Liver (tissue), 9 donors: ENCODE measurements around the gene GEMIN5. TPM values are rescaled to one million over a fixed set of nuclear protein-coding genes. Genes with fewer than 3 reads are reported as not detected.

Experiments used
- DNase-seq: peaks from one replicate; pipeline ENCODE4 v3.0.0-alpha.2; 2017; ENCODE audit warnings: low spot score
- H3K27ac ChIP-seq, 2 donors: one replicate each; pipeline ENCODE4 v1.7.0; 2013; ENCODE audit warnings: inconsistent platforms in 2 of 2, low read length in 2 of 2, control low read depth in 1 of 2, low read depth in 1 of 2, mild to moderate bottlenecking in 1 of 2
- H3K27me3 ChIP-seq, 4 donors: one replicate each; pipeline versions ENCODE4 v1.6.1 to v1.7.0; 2013; ENCODE audit warnings: low read length in 3 of 4, inconsistent platforms in 1 of 4, mild to moderate bottlenecking in 1 of 4, moderate library complexity in 1 of 4; ENCODE audit not compliant: control insufficient read depth in 4 of 4, insufficient read depth in 4 of 4
- H3K36me3 ChIP-seq, 4 donors: one replicate each; pipeline versions ENCODE4 v1.6.1 to v1.7.0; 2013; ENCODE audit warnings: low read length in 3 of 4, mild to moderate bottlenecking in 3 of 4, low read depth in 1 of 4, moderate library complexity in 1 of 4; ENCODE audit not compliant: control insufficient read depth in 4 of 4, insufficient read depth in 3 of 4
- H3K4me1 ChIP-seq, 4 donors: one replicate each; pipeline versions ENCODE4 v1.6.1 to v1.7.0; 2013; ENCODE audit warnings: low read length in 3 of 4, mild to moderate bottlenecking in 3 of 4, moderate library complexity in 1 of 4; ENCODE audit not compliant: control insufficient read depth in 4 of 4, insufficient read depth in 4 of 4
- H3K4me3 ChIP-seq, 3 donors: one replicate each; pipeline versions ENCODE4 v1.6.1 to v1.7.0; 2013; ENCODE audit warnings: low read length in 3 of 3, control low read depth in 1 of 3, low read depth in 1 of 3, mild to moderate bottlenecking in 1 of 3
- H3K9ac ChIP-seq, 2 donors: one replicate each; pipeline ENCODE4 v1.7.0; 2013; ENCODE audit warnings: low read length in 2 of 2, mild to moderate bottlenecking in 2 of 2, moderate library complexity in 2 of 2, control low read depth in 1 of 2, low read depth in 1 of 2
- H3K9me3 ChIP-seq, 4 donors: one replicate each; pipeline versions ENCODE4 v1.6.1 to v1.7.0; 2013; ENCODE audit warnings: low read length in 3 of 4; ENCODE audit not compliant: control insufficient read depth in 4 of 4
- EGR1 ChIP-seq, 2 donors: IDR thresholded peaks; 2 replicates each; pipeline ENCODE4 v1.6.1; 2016 to 2018; ENCODE audit warnings: antibody characterized with exemption in 2 of 2, low read depth in 2 of 2
- FOXA2 ChIP-seq: IDR thresholded peaks from 2 replicates; pipeline ENCODE4 v1.6.1; 2016; ENCODE audit warnings: antibody characterized with exemption
- GABPA ChIP-seq, 2 donors: IDR thresholded peaks in 1 of 2; conservative IDR thresholded peaks in 1 of 2; 2 replicates each; pipeline ENCODE4 v1.6.1; 2016; ENCODE audit warnings: antibody characterized with exemption in 2 of 2, mild to moderate bottlenecking in 1 of 2, moderate library complexity in 1 of 2
- HNF4A ChIP-seq, 2 donors: conservative IDR thresholded peaks; 2 replicates each; pipeline ENCODE4 v1.6.1; 2016; ENCODE audit warnings: antibody characterized with exemption in 2 of 2, mild to moderate bottlenecking in 2 of 2
- HNF4G ChIP-seq: IDR thresholded peaks from 2 replicates; pipeline ENCODE4 v1.6.1; 2016; ENCODE audit warnings: antibody characterized with exemption
- JUND ChIP-seq, 2 donors: IDR thresholded peaks; 2 replicates each; pipeline ENCODE4 v1.6.1; 2016; ENCODE audit warnings: antibody characterized with exemption in 2 of 2
- NR2F2 ChIP-seq: IDR thresholded peaks from 2 replicates; pipeline ENCODE4 v1.6.1; 2016; ENCODE audit warnings: antibody characterized with exemption
- RAD21 ChIP-seq, 2 donors: IDR thresholded peaks; 2 replicates each; pipeline ENCODE4 v1.6.1; 2016; ENCODE audit warnings: antibody characterized with exemption in 2 of 2, mild to moderate bottlenecking in 2 of 2
- RXRA ChIP-seq, 2 donors: IDR thresholded peaks; 2 replicates each; pipeline ENCODE4 v1.6.1; 2017 to 2018; ENCODE audit warnings: antibody characterized with exemption in 2 of 2, mild to moderate bottlenecking in 1 of 2
- SP1 ChIP-seq: IDR thresholded peaks from 2 replicates; pipeline ENCODE4 v1.6.1; 2018; ENCODE audit warnings: antibody characterized with exemption, mild to moderate bottlenecking
- YY1 ChIP-seq: IDR thresholded peaks from 2 replicates; pipeline ENCODE4 v1.6.1; 2016; ENCODE audit warnings: antibody characterized with exemption, mild to moderate bottlenecking
- WGBS: extraction: QIAGEN DNeasy Blood & Tissue Kit; methylation state at CpG from one replicate; pipeline ENCODE4 v1.1.7; 2013; 5-methylcytosine and 5-hydroxymethylcytosine counted together
- polyA plus RNA-seq, 2 donors: library from polyadenylated mRNA; stranded (reverse) in 1 of 2; unstranded in 1 of 2; fragments of 200-250 nt in 1 of 2; fragments of >200 nt in 1 of 2; fragmentation: Nextera tagmentation in 1 of 2; extraction: Ambion mirVana in 1 of 2; gene quantifications; one replicate each; pipeline versions ENCODE4 v1.2.1 to v1.2.3, GENCODE V29; 2013 to 2015
- total RNA-seq, 2 donors: library from RNA; depleted of rRNA; stranded (reverse); fragments of >200 nt; gene quantifications; one replicate each; pipeline ENCODE4 v1.2.3, GENCODE V29; 2014
- TF ChIP-seq, protein P1 (sequence below): IDR thresholded peaks from 2 replicates; pipeline ENCODE4 v1.6.1; 2016; ENCODE audit warnings: antibody characterized with exemption
- TF ChIP-seq, protein P2 (sequence below): fragments of 150-350 bp; IDR thresholded peaks from 2 replicates; pipeline ENCODE4 v1.5.1; 2017; ENCODE audit warnings: improper control_type of control experiment, low read depth, low read length; ENCODE audit not compliant: missing input control
- TF ChIP-seq, protein P3 (sequence below): IDR thresholded peaks from 2 replicates; pipeline ENCODE4 v1.6.1; 2016; ENCODE audit warnings: antibody characterized with exemption, mild to moderate bottlenecking
- TF ChIP-seq, protein P4 (sequence below): IDR thresholded peaks from 2 replicates; pipeline ENCODE4 v1.6.1; 2016; ENCODE audit warnings: antibody characterized with exemption
- TF ChIP-seq, protein P5 (sequence below): IDR thresholded peaks from 2 replicates; pipeline ENCODE4 v1.6.1; 2016; ENCODE audit warnings: antibody characterized with exemption
- donor health status: healthy.
- donor health status: healthy.
- donor health status: healthy.
- donor health status: healthy.
- donor health status: healthy.

GEMIN5 gene
- total and polyA plus RNA-seq, 4 donors: 3.0 to 10.3 (median 6.2) TPM

DNA sequence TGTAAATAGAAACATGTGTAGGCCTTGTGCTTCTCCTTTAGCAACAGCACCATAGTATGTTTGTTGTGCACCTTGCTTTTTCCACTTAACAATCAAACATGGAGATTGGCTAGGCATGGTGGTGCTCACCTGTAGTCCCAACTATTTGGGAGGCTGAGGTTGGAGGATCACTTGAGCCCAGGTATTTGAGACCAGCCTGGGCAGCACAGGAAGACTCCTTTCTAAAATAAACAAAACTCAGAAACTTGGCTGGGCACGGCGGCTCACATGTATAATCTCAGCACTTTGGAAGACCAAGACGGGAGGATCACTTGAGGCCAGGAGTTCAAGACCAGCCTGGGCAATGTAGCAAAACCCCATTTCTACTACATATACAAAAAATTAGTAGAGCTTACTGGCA, 86.7 kb downstream of the GEMIN5 start:
- 86% methylated on average over 3 of the region's 3 CpGs for WGBS
- no peak overlapping the region for H3K4me3 ChIP-seq
- DNase-seq: no peak

DNA sequence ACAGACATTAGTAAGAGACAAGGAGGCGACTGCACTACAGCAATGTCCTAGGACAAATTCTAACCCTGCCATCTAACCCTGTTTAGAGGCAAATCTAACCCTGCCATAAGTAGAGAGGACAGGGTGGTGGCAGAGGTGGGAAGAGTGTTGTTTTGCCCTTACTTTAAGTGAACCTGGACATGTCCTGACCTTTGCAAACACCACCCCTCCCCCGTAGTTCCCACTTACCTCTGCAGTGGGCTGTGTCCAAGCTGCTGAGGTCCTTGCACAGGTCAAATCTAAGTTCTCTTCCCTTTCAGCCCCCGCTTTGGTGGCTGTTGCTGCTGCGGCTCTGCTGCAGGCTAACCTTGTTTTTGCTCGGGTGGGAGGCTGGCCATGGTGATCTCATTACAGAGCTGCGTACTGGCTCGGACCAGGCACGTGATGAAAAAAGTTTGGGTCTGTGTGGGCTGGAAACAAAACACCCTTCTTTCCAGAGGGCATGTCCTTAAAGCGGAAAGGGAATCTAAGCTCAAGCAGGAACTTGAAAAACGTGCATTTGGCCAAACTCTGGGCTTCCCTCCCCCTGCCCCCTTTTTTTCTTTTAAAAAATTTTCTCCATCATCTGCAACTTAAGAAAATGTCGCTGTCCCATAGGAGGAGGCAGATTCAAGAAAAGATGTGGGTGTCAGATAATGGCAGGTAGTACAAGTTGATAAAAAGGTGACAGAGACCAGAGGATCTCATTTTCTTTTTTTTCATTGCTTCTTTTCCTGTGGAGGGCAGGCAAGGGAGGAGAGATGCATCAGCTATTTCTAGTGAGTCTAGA, 87.6 kb downstream of the GEMIN5 start, which contains the start of gene FAXDC2:
FAXDC2 (minus strand) TSS at position 349 of the 808 bp plus-strand sequence. CDS start 12,425 bp downstream, outside the sequence.
- peak within 1 kb of the TSS; percentile 62 to 89 for H3K9ac ChIP-seq
- 14% methylated on average over 11 of the region's 11 CpGs for WGBS
- H3K36me3 ChIP-seq: no peaks in the 10 kb centered on the region
- peaks cover 0 to 17% (median 13%) of the 10 kb centered on the region in 4 donors for H3K4me1 ChIP-seq
- H3K27ac ChIP-seq: peak within 1 kb of the TSS; percentile 70 to 81
- H3K27me3 ChIP-seq: no peaks in the 10 kb centered on the region
- TF ChIP-seq, protein P1, sequence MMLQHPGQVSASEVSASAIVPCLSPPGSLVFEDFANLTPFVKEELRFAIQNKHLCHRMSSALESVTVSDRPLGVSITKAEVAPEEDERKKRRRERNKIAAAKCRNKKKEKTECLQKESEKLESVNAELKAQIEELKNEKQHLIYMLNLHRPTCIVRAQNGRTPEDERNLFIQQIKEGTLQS: no peak
- no peak for TF ChIP-seq HNF4G
- TF ChIP-seq, protein P2, sequence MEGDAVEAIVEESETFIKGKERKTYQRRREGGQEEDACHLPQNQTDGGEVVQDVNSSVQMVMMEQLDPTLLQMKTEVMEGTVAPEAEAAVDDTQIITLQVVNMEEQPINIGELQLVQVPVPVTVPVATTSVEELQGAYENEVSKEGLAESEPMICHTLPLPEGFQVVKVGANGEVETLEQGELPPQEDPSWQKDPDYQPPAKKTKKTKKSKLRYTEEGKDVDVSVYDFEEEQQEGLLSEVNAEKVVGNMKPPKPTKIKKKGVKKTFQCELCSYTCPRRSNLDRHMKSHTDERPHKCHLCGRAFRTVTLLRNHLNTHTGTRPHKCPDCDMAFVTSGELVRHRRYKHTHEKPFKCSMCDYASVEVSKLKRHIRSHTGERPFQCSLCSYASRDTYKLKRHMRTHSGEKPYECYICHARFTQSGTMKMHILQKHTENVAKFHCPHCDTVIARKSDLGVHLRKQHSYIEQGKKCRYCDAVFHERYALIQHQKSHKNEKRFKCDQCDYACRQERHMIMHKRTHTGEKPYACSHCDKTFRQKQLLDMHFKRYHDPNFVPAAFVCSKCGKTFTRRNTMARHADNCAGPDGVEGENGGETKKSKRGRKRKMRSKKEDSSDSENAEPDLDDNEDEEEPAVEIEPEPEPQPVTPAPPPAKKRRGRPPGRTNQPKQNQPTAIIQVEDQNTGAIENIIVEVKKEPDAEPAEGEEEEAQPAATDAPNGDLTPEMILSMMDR: no peak
- TF ChIP-seq SP1: peak; percentile 68
- TF ChIP-seq, protein P3, sequence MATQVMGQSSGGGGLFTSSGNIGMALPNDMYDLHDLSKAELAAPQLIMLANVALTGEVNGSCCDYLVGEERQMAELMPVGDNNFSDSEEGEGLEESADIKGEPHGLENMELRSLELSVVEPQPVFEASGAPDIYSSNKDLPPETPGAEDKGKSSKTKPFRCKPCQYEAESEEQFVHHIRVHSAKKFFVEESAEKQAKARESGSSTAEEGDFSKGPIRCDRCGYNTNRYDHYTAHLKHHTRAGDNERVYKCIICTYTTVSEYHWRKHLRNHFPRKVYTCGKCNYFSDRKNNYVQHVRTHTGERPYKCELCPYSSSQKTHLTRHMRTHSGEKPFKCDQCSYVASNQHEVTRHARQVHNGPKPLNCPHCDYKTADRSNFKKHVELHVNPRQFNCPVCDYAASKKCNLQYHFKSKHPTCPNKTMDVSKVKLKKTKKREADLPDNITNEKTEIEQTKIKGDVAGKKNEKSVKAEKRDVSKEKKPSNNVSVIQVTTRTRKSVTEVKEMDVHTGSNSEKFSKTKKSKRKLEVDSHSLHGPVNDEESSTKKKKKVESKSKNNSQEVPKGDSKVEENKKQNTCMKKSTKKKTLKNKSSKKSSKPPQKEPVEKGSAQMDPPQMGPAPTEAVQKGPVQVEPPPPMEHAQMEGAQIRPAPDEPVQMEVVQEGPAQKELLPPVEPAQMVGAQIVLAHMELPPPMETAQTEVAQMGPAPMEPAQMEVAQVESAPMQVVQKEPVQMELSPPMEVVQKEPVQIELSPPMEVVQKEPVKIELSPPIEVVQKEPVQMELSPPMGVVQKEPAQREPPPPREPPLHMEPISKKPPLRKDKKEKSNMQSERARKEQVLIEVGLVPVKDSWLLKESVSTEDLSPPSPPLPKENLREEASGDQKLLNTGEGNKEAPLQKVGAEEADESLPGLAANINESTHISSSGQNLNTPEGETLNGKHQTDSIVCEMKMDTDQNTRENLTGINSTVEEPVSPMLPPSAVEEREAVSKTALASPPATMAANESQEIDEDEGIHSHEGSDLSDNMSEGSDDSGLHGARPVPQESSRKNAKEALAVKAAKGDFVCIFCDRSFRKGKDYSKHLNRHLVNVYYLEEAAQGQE: peak; percentile 10
- TF ChIP-seq GABPA (IDR thresholded peaks at IDR 0.05 in 1 of 2, conservative IDR thresholded peaks at IDR 0.05 in 1 of 2): peak in 1 of 2 donors; percentile 45
- TF ChIP-seq HNF4A (conservative IDR thresholded peaks at IDR 0.05): no peak
- TF ChIP-seq NR2F2: peak; percentile 61
- TF ChIP-seq, protein P4, sequence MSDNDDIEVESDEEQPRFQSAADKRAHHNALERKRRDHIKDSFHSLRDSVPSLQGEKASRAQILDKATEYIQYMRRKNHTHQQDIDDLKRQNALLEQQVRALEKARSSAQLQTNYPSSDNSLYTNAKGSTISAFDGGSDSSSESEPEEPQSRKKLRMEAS: peak; percentile 27
- no peak for TF ChIP-seq RAD21 (IDR thresholded peaks at IDR 0.05)
- peak in 1 of 2 donors; percentile 10 for TF ChIP-seq EGR1 (IDR thresholded peaks at IDR 0.05; ENCODE audit: low read depth in 2 of 2)
- TF ChIP-seq, protein P5, sequence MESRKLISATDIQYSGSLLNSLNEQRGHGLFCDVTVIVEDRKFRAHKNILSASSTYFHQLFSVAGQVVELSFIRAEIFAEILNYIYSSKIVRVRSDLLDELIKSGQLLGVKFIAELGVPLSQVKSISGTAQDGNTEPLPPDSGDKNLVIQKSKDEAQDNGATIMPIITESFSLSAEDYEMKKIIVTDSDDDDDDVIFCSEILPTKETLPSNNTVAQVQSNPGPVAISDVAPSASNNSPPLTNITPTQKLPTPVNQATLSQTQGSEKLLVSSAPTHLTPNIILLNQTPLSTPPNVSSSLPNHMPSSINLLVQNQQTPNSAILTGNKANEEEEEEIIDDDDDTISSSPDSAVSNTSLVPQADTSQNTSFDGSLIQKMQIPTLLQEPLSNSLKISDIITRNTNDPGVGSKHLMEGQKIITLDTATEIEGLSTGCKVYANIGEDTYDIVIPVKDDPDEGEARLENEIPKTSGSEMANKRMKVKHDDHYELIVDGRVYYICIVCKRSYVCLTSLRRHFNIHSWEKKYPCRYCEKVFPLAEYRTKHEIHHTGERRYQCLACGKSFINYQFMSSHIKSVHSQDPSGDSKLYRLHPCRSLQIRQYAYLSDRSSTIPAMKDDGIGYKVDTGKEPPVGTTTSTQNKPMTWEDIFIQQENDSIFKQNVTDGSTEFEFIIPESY: no peak
- peak; percentile 69 to 71 for TF ChIP-seq RXRA (IDR thresholded peaks at IDR 0.05)
- TF ChIP-seq JUND (IDR thresholded peaks at IDR 0.05): peak; percentile 27 to 65
- TF ChIP-seq YY1: peak; percentile 57
- TF ChIP-seq FOXA2: no peak
- no peaks in the 10 kb centered on the region for H3K9me3 ChIP-seq
- H3K4me3 ChIP-seq: peak within 1 kb of the TSS; percentile 37 to 65 (median 50)
- DNase-seq: peak; percentile 65

More for the DNA sequence above, 86.7 kb downstream of the GEMIN5 start:
- Histone ChIP-seq H3K9ac (no peak overlapping the region), H3K9me3 (no peaks in the 10 kb centered on the region), H3K4me1 (peaks cover 0 to 19% (median 13%) of the 10 kb centered on the region in 4 donors), H3K27me3 (no peaks in the 10 kb centered on the region), H3K36me3 (no peaks in the 10 kb centered on the region), H3K27ac (no peak overlapping the region)
- TF ChIP-seq EGR1 (IDR thresholded peaks at IDR 0.05; ENCODE audit: low read depth in 2 of 2): no peak
- TF ChIP-seq, protein P4: no peak
